ENCODE data around the gene SOX30. TPM values are rescaled to one million over a fixed set of nuclear protein-coding genes. Genes with fewer than 3 reads are reported as not detected.
"Not testable (repeated sequence)": the region's sequence is repeated elsewhere in the genome, so short reads cannot be mapped to it uniquely, and the experiment has no call there.

The SOX30 gene
- total and polyA plus RNA-seq, 2 of the 13 experiments (the other 11 are each of a cell fraction or from before 2014, with no cell fraction given) = 0.05 TPM; not detected in 1

DNA sequence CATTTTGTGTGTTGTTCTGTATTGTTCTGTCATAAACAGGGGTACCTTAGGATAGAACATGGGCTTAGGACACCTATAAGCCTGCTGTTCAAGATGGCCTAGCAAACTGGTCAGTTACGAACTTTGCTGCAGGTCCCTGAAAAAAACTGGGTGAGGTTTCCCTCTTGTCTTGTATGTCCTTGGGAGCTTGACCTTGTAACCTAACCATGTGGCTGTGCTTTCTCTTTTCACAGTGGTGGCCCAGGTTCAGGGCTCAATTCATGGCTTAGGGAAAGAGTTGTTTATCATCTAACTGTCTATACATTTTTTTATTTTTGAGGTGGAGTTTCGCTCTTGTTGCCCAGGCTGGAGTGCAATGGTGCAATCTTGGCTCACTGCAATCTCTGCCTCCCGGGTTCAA lies 43.9 kb upstream of the SOX30 start:
- peaks cover 15% of the 10 kb centered on the region; the same call in 1 of the 2 replicates for H3K4me1 ChIP-seq (ENCODE audit: insufficient read depth, low read length)
- DNase-seq (ENCODE audit: low spot score); CTCF ChIA-PET (ENCODE audit: low intra/inter-chr PET ratio, low total read pairs); H3K4me2 ChIP-seq (ENCODE audit: low read depth, low read length); POLR2A ChIA-PET; FAIRE-seq; H3K9ac ChIP-seq (ENCODE audit: insufficient read depth, low read depth, low read length); H3K27me3 ChIP-seq (ENCODE audit: control insufficient read depth in 1 of 2, insufficient read depth in 2 of 2, low read length in 2 of 2); BruUV-seq (replicated peaks); H3K27ac ChIP-seq (ENCODE audit: extremely low read length, insufficient read depth, low read length); in situ Hi-C loops (cut with HindIII; ENCODE audit: extremely low pct_ligation_motif_present, low pct_unique_long_range_greater_than_20kb); H3K36me3 ChIP-seq (replicated peaks in 1 of 2; ENCODE audit: control insufficient read depth in 1 of 2, insufficient read depth in 2 of 2, low read length in 2 of 2); intact Hi-C loops (cut with micrococcal nuclease; ENCODE audit: unreplicated experiment); H3K79me2 ChIP-seq (ENCODE audit: insufficient read depth, low read length); H4K20me1 ChIP-seq (ENCODE audit: insufficient read depth, low read length); H3K4me3 ChIP-seq (replicated peaks in 1 of 3; ENCODE audit: insufficient read depth in 1 of 3, low read depth in 2 of 3, low read length in 3 of 3); TF ChIP-seq NR2F6 (IDR thresholded peaks at IDR 0.05): not testable (repeated sequence)
- WGBS (ENCODE audit: low lambda C conversion rate) = 24% methylated on average over 3 of the region's 3 CpGs
- ATAC-seq = peak; percentile 41; the same call in 2 of the 3 replicates
- H2AFZ ChIP-seq (ENCODE audit: low read length) = peak overlapping the region; percentile 2
- TF ChIP-seq ZMYM3 (CRISPR knock-in tag; IDR thresholded peaks at IDR 0.05) = 0 out of 2 replicates have a peak, but pooled peaks have one; percentile 11
- peak; percentile 32; the same call in 1 of the 2 replicates for TF ChIP-seq NR2F6 (CRISPR knock-in tag; IDR thresholded peaks at IDR 0.05)
- TF ChIP-seq ESRRA (CRISPR knock-in tag; IDR thresholded peaks at IDR 0.05; ENCODE audit: low read depth) = peak; percentile 90
- TF ChIP-seq, protein P1, sequence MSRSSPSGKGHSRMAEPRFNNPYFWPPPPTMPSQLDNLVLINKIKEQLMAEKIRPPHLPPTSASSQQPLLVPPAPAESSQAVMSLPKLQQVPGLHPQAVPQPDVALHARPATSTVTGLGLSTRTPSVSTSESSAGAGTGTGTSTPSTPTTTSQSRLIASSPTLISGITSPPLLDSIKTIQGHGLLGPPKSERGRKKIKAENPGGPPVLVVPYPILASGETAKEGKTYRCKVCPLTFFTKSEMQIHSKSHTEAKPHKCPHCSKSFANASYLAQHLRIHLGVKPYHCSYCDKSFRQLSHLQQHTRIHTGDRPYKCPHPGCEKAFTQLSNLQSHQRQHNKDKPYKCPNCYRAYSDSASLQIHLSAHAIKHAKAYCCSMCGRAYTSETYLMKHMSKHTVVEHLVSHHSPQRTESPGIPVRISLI (CRISPR knock-in tag; IDR thresholded peaks at IDR 0.05; ENCODE audit: borderline replicate concordance) = peak; percentile 52; the same call in 1 of the 2 replicates
- peak in 1 of 2 experiments; percentile 42; a peak in 1 of 4 replicates for TF ChIP-seq NR2F1 (CRISPR knock-in tag; IDR thresholded peaks at IDR 0.05)
- peaks cover 16% of the 10 kb centered on the region; the same call in 1 of the 2 replicates for H3K9me3 ChIP-seq (ENCODE audit: low read length)

DNA sequence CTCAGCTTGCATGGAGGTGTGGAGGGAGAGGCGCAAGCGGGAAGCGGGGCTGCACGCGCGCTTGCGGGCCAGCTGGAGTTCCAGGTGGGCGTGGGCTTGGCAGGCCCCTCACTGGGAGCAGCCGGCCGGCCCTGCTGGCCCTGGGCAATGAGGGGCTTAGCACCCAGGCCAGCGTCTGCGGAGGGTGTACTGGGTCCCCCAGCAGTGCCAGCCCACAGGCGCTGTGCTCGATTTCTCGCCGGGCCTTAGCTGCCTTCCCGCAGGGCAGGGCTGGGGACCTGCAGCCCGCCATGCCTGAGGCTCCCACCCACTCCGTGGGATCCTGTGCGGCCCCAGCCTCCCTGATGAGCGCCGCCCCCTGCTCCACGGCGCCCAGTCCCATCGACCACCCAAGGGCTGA lies 41.6 kb upstream of the SOX30 start:
- BruUV-seq (replicated peaks); CTCF ChIA-PET (ENCODE audit: low intra/inter-chr PET ratio, low total read pairs); H3K27ac ChIP-seq (ENCODE audit: extremely low read length, insufficient read depth, low read length); H4K20me1 ChIP-seq (ENCODE audit: insufficient read depth, low read length); DNase-seq (ENCODE audit: low spot score); H3K36me3 ChIP-seq (replicated peaks in 1 of 2; ENCODE audit: control insufficient read depth in 1 of 2, insufficient read depth in 2 of 2, low read length in 2 of 2); H3K4me2 ChIP-seq (ENCODE audit: low read depth, low read length); H2AFZ ChIP-seq (ENCODE audit: low read length); H3K9me3 ChIP-seq (ENCODE audit: low read length); H3K27me3 ChIP-seq (ENCODE audit: control insufficient read depth in 1 of 2, insufficient read depth in 2 of 2, low read length in 2 of 2); H3K4me3 ChIP-seq (replicated peaks in 1 of 3; ENCODE audit: insufficient read depth in 1 of 3, low read depth in 2 of 3, low read length in 3 of 3); in situ Hi-C loops (cut with HindIII; ENCODE audit: extremely low pct_ligation_motif_present, low pct_unique_long_range_greater_than_20kb); intact Hi-C loops (cut with micrococcal nuclease; ENCODE audit: unreplicated experiment); H3K9ac ChIP-seq (ENCODE audit: insufficient read depth, low read depth, low read length); ATAC-seq; FAIRE-seq; POLR2A ChIA-PET; H3K79me2 ChIP-seq (ENCODE audit: insufficient read depth, low read length): not testable (repeated sequence)
- H3K4me1 ChIP-seq (ENCODE audit: insufficient read depth, low read length) = peaks cover 15% of the 10 kb centered on the region; the same call in 1 of the 2 replicates
- WGBS (ENCODE audit: low lambda C conversion rate) = no CpG with 5 or more reads among the region's 25 CpGs

Data from HepG2 (cell line).